ENCODE data around the gene TULP4. TPM values are rescaled to one million over a fixed set of nuclear protein-coding genes. Genes with fewer than 3 reads are reported as not detected.

The TULP4 gene
- polyA plus RNA-seq, 3 donors, result 6.5 to 10.6 (median 7.9) TPM

- no peaks in the 10 kb centered on the region for H3K4me1 ChIP-seq (ENCODE audit: control insufficient read depth in 1 of 2, insufficient read depth in 2 of 2, low read length in 2 of 2)
- no peak overlapping the region for H3K27ac ChIP-seq (ENCODE audit: low read depth in 1 of 2, low read length in 2 of 2)
- no peaks in the 10 kb centered on the region for H4K20me1 ChIP-seq (ENCODE audit: insufficient read depth, low read length)
- no peak overlapping the region for H3K27ac Mint-ChIP-seq
- no peaks in the 10 kb centered on the region for H3K79me2 ChIP-seq (ENCODE audit: insufficient read depth, low read length)
- no peaks in the 10 kb centered on the region for H3K4me1 Mint-ChIP-seq
- H3K36me3 ChIP-seq (replicated peaks in 1 of 2; ENCODE audit: control insufficient read depth in 1 of 2, insufficient read depth in 2 of 2, low read length in 2 of 2), result no peaks in the 10 kb centered on the region
- no peak overlapping the region for H3K4me3 Mint-ChIP-seq
- peaks cover 0 to 7% of the 10 kb centered on the region in 2 donors for H3K36me3 Mint-ChIP-seq
- no peak overlapping the region for H3K4me2 ChIP-seq (replicated peaks; ENCODE audit: extremely low read depth, low read length, poor library complexity, severe bottlenecking)
- DNase-seq, result no peak
- intact Hi-C loops (cut with micrococcal nuclease), result no loop called here
- no peak for TF ChIP-seq CTCF (IDR thresholded peaks at IDR 0.05)
- WGBS (ENCODE audit: insufficient coverage), result no CpG with 5 or more reads among the region's 1 CpG
- H3K27me3 Mint-ChIP-seq (ENCODE audit: low read depth in 3 of 3), result no peaks in the 10 kb centered on the region
- H3K4me3 ChIP-seq (replicated peaks in 1 of 3; ENCODE audit: low read depth in 2 of 3, low read length in 3 of 3), result no peak overlapping the region
- H3K9ac ChIP-seq (ENCODE audit: insufficient read depth, low read length, poor library complexity, severe bottlenecking), result no peak overlapping the region
- no peaks in the 10 kb centered on the region for H3K27me3 ChIP-seq (ENCODE audit: control insufficient read depth in 2 of 2, insufficient read depth in 2 of 2, low read length in 2 of 2)
- no peak overlapping the region for H2AFZ ChIP-seq (ENCODE audit: insufficient read depth, low read depth, low read length, poor library complexity, severe bottlenecking)
- no peaks in the 10 kb centered on the region for H3K9me3 Mint-ChIP-seq
- H3K9me3 ChIP-seq (replicated peaks in 1 of 2; ENCODE audit: control insufficient read depth in 1 of 2, insufficient read depth in 1 of 2, low read length in 2 of 2), result no peaks in the 10 kb centered on the region
These were observed 25.9 kb upstream of the TULP4 start for GRCh38 chr6:158286413-158286812.

GRCh38 chr6:158287047-158287446 lies 25.2 kb upstream of the TULP4 start:
- Histone ChIP-seq H3K4me3 (replicated peaks in 1 of 3; ENCODE audit: low read depth in 2 of 3, low read length in 3 of 3) (no peak overlapping the region), H3K9ac (ENCODE audit: insufficient read depth, low read length, poor library complexity, severe bottlenecking) (no peak overlapping the region), H3K36me3 (replicated peaks in 1 of 2; ENCODE audit: control insufficient read depth in 1 of 2, insufficient read depth in 2 of 2, low read length in 2 of 2) (no peaks in the 10 kb centered on the region), H3K9me3 (replicated peaks in 1 of 2; ENCODE audit: control insufficient read depth in 1 of 2, insufficient read depth in 1 of 2, low read length in 2 of 2) (no peaks in the 10 kb centered on the region), H3K4me2 (replicated peaks; ENCODE audit: extremely low read depth, low read length, poor library complexity, severe bottlenecking) (no peak overlapping the region), H2AFZ (ENCODE audit: insufficient read depth, low read depth, low read length, poor library complexity, severe bottlenecking) (no peak overlapping the region), H4K20me1 (ENCODE audit: insufficient read depth, low read length) (no peaks in the 10 kb centered on the region), H3K79me2 (ENCODE audit: insufficient read depth, low read length) (no peaks in the 10 kb centered on the region), H3K27me3 (ENCODE audit: control insufficient read depth in 2 of 2, insufficient read depth in 2 of 2, low read length in 2 of 2) (no peaks in the 10 kb centered on the region), H3K4me1 (ENCODE audit: control insufficient read depth in 1 of 2, insufficient read depth in 2 of 2, low read length in 2 of 2) (no peaks in the 10 kb centered on the region), H3K27ac (ENCODE audit: low read depth in 1 of 2, low read length in 2 of 2) (no peak overlapping the region)
- Mint-ChIP-seq H3K27ac (no peak overlapping the region), H3K4me3 (no peak overlapping the region), H3K4me1 (no peaks in the 10 kb centered on the region), H3K27me3 (ENCODE audit: low read depth in 3 of 3) (no peaks in the 10 kb centered on the region), H3K36me3 (peaks cover 0 to 7% of the 10 kb centered on the region in 2 donors), H3K9me3 (no peaks in the 10 kb centered on the region)
- intact Hi-C loops (cut with micrococcal nuclease), result no loop called here
- DNase-seq, result no peak
- TF ChIP-seq CTCF (IDR thresholded peaks at IDR 0.05), result no peak
- WGBS (ENCODE audit: insufficient coverage), result no CpG with 5 or more reads among the region's 4 CpGs
